Liver (tissue), 3 donors: ENCODE results near the gene MFAP3.

ENCODE experiments used
- EGR1 ChIP-seq, 2 donors: IDR thresholded peaks; 2 replicates each; pipeline ENCODE4 v1.6.1; 2016 to 2018; ENCODE audit warnings: antibody characterized with exemption in 2 of 2, low read depth in 2 of 2
- FOXA2 ChIP-seq: IDR thresholded peaks from 2 replicates; pipeline ENCODE4 v1.6.1; 2016; ENCODE audit warnings: antibody characterized with exemption
- GABPA ChIP-seq, 2 donors: IDR thresholded peaks in 1 of 2; conservative IDR thresholded peaks in 1 of 2; 2 replicates each; pipeline ENCODE4 v1.6.1; 2016; ENCODE audit warnings: antibody characterized with exemption in 2 of 2, mild to moderate bottlenecking in 1 of 2, moderate library complexity in 1 of 2
- JUND ChIP-seq, 2 donors: IDR thresholded peaks; 2 replicates each; pipeline ENCODE4 v1.6.1; 2016; ENCODE audit warnings: antibody characterized with exemption in 2 of 2
- SP1 ChIP-seq: IDR thresholded peaks from 2 replicates; pipeline ENCODE4 v1.6.1; 2018; ENCODE audit warnings: antibody characterized with exemption, mild to moderate bottlenecking
- TAF1 ChIP-seq: conservative IDR thresholded peaks from 2 replicates; pipeline ENCODE4 v1.6.1; 2016; ENCODE audit warnings: antibody characterized with exemption, mild to moderate bottlenecking
- YY1 ChIP-seq: IDR thresholded peaks from 2 replicates; pipeline ENCODE4 v1.6.1; 2016; ENCODE audit warnings: antibody characterized with exemption, mild to moderate bottlenecking
- TF ChIP-seq, protein P1 (sequence below): fragments of 150-350 bp; IDR thresholded peaks from 2 replicates; pipeline ENCODE4 v1.5.1; 2017; ENCODE audit warnings: improper control_type of control experiment, low read depth, low read length; ENCODE audit not compliant: missing input control
- TF ChIP-seq, protein P2 (sequence below): IDR thresholded peaks from 2 replicates; pipeline ENCODE4 v1.6.1; 2016; ENCODE audit warnings: antibody characterized with exemption, mild to moderate bottlenecking
- TF ChIP-seq, protein P3 (sequence below): IDR thresholded peaks from 2 replicates; pipeline ENCODE4 v1.6.1; 2016; ENCODE audit warnings: antibody characterized with exemption
- donor health status: healthy.
- donor health status: healthy.

DNA sequence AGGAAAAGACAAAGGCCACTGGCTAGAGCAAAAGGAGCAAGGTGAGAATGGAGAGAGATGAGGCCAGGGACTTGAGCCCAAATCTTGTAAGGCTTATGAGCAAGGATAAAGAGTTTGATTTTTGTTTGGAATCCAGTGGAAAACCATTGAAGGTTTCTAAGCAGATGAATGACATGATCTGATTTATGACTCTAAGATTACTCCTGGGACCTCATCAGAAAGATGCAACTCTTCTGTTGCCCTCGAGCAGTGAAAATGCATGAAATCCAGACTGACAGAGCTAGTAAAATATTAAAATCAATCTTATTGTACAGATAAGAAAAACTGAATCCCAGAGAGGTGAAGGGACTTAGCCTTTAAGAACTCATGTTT, 677 bp downstream of the MFAP3 start:
- TF ChIP-seq, protein P1, sequence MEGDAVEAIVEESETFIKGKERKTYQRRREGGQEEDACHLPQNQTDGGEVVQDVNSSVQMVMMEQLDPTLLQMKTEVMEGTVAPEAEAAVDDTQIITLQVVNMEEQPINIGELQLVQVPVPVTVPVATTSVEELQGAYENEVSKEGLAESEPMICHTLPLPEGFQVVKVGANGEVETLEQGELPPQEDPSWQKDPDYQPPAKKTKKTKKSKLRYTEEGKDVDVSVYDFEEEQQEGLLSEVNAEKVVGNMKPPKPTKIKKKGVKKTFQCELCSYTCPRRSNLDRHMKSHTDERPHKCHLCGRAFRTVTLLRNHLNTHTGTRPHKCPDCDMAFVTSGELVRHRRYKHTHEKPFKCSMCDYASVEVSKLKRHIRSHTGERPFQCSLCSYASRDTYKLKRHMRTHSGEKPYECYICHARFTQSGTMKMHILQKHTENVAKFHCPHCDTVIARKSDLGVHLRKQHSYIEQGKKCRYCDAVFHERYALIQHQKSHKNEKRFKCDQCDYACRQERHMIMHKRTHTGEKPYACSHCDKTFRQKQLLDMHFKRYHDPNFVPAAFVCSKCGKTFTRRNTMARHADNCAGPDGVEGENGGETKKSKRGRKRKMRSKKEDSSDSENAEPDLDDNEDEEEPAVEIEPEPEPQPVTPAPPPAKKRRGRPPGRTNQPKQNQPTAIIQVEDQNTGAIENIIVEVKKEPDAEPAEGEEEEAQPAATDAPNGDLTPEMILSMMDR: no peak
- TF ChIP-seq JUND (IDR thresholded peaks at IDR 0.05): no peak
- TF ChIP-seq YY1: no peak
- TF ChIP-seq, protein P2, sequence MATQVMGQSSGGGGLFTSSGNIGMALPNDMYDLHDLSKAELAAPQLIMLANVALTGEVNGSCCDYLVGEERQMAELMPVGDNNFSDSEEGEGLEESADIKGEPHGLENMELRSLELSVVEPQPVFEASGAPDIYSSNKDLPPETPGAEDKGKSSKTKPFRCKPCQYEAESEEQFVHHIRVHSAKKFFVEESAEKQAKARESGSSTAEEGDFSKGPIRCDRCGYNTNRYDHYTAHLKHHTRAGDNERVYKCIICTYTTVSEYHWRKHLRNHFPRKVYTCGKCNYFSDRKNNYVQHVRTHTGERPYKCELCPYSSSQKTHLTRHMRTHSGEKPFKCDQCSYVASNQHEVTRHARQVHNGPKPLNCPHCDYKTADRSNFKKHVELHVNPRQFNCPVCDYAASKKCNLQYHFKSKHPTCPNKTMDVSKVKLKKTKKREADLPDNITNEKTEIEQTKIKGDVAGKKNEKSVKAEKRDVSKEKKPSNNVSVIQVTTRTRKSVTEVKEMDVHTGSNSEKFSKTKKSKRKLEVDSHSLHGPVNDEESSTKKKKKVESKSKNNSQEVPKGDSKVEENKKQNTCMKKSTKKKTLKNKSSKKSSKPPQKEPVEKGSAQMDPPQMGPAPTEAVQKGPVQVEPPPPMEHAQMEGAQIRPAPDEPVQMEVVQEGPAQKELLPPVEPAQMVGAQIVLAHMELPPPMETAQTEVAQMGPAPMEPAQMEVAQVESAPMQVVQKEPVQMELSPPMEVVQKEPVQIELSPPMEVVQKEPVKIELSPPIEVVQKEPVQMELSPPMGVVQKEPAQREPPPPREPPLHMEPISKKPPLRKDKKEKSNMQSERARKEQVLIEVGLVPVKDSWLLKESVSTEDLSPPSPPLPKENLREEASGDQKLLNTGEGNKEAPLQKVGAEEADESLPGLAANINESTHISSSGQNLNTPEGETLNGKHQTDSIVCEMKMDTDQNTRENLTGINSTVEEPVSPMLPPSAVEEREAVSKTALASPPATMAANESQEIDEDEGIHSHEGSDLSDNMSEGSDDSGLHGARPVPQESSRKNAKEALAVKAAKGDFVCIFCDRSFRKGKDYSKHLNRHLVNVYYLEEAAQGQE: no peak
- TF ChIP-seq FOXA2: no peak
- TF ChIP-seq SP1: no peak
- no peak for TF ChIP-seq EGR1 (IDR thresholded peaks at IDR 0.05; ENCODE audit: low read depth in 2 of 2)
- TF ChIP-seq GABPA (IDR thresholded peaks at IDR 0.05 in 1 of 2, conservative IDR thresholded peaks at IDR 0.05 in 1 of 2): no peak
- TF ChIP-seq TAF1: no peak
- TF ChIP-seq, protein P3, sequence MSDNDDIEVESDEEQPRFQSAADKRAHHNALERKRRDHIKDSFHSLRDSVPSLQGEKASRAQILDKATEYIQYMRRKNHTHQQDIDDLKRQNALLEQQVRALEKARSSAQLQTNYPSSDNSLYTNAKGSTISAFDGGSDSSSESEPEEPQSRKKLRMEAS: no peak
